RWPE2 (cell line): ENCODE data around the gene NTNG2.

ENCODE experiments used
- ATAC-seq: fragments of 200-7000 bp; cut with Tn5 transposase; 3 replicates; pipeline ENCODE4 v1.9.1; 2021; ENCODE audit warnings: low read depth
- DNase-seq: peaks from one replicate; pipeline ENCODE4 v3.0.0-alpha.2; 2020; ENCODE audit warnings: low spot score
- H3K27ac ChIP-seq: fragments of 450-650 bp; 2 replicates; pipeline ENCODE4 v1.5.1; 2017; ENCODE audit warnings: mild to moderate bottlenecking; ENCODE audit not compliant: poor library complexity, severe bottlenecking
- H3K27me3 ChIP-seq: fragments of 250-450 bp; sonication (Bioruptor Pico); 2 replicates; pipeline ENCODE4 v1.5.1; 2021; ENCODE audit warnings: mild to moderate bottlenecking, moderate library complexity; ENCODE audit not compliant: insufficient read depth, poor library complexity, severe bottlenecking
- H3K36me3 ChIP-seq: fragments of 250-450 bp; sonication (Bioruptor Pico); 2 replicates; pipeline ENCODE4 v1.5.1; 2020; ENCODE audit warnings: low read depth, mild to moderate bottlenecking, moderate library complexity
- H3K4me1 ChIP-seq: fragments of 250-450 bp; sonication (Bioruptor Pico); 2 replicates; pipeline ENCODE4 v1.5.1; 2021; ENCODE audit warnings: mild to moderate bottlenecking, moderate library complexity; ENCODE audit not compliant: insufficient read depth, poor library complexity, severe bottlenecking
- H3K4me3 ChIP-seq: fragments of 250-450 bp; sonication (Bioruptor Pico); 2 replicates; pipeline ENCODE4 v1.5.1; 2021; ENCODE audit warnings: mild to moderate bottlenecking, moderate library complexity; ENCODE audit not compliant: severe bottlenecking
- H3K9me3 ChIP-seq: fragments of 250-450 bp; sonication (Bioruptor Pico); 2 replicates; pipeline ENCODE4 v1.5.1; 2021; ENCODE audit warnings: mild to moderate bottlenecking, moderate library complexity; ENCODE audit not compliant: severe bottlenecking
- TF ChIP-seq, protein P1 (sequence below): fragments of 450-650 bp; IDR thresholded peaks from one replicate; pipeline ENCODE4 v1.5.1; 2017; ENCODE audit warnings: mild to moderate bottlenecking, moderate library complexity; ENCODE audit not compliant: poor library complexity, severe bottlenecking

The NTNG2 gene

GRCh38 chr9:132214027-132214622, 52.3 kb downstream of the NTNG2 start:
- Histone ChIP-seq H3K27me3 (no peaks in the 10 kb centered on the region), H3K4me1 (no peaks in the 10 kb centered on the region), H3K4me3 (no peak overlapping the region), H3K27ac (no peak overlapping the region), H3K9me3 (no peaks in the 10 kb centered on the region), H3K36me3 (no peaks in the 10 kb centered on the region)
- no peak for DNase-seq
- TF ChIP-seq, protein P1, sequence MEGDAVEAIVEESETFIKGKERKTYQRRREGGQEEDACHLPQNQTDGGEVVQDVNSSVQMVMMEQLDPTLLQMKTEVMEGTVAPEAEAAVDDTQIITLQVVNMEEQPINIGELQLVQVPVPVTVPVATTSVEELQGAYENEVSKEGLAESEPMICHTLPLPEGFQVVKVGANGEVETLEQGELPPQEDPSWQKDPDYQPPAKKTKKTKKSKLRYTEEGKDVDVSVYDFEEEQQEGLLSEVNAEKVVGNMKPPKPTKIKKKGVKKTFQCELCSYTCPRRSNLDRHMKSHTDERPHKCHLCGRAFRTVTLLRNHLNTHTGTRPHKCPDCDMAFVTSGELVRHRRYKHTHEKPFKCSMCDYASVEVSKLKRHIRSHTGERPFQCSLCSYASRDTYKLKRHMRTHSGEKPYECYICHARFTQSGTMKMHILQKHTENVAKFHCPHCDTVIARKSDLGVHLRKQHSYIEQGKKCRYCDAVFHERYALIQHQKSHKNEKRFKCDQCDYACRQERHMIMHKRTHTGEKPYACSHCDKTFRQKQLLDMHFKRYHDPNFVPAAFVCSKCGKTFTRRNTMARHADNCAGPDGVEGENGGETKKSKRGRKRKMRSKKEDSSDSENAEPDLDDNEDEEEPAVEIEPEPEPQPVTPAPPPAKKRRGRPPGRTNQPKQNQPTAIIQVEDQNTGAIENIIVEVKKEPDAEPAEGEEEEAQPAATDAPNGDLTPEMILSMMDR, result no peak
- ATAC-seq, result peak; percentile 94

- no peaks in the 10 kb centered on the region for H3K4me1 ChIP-seq
- H3K36me3 ChIP-seq, result no peaks in the 10 kb centered on the region
- TF ChIP-seq, protein P1, result no peak
- H3K9me3 ChIP-seq, result no peaks in the 10 kb centered on the region
- no peak overlapping the region for H3K4me3 ChIP-seq
- no peak for DNase-seq
- H3K27ac ChIP-seq, result no peak overlapping the region
- H3K27me3 ChIP-seq, result peaks cover 12% of the 10 kb centered on the region
- no peak for ATAC-seq
Observed at GRCh38 chr9:132216861-132217619, 55.2 kb downstream of the NTNG2 start.

DNA sequence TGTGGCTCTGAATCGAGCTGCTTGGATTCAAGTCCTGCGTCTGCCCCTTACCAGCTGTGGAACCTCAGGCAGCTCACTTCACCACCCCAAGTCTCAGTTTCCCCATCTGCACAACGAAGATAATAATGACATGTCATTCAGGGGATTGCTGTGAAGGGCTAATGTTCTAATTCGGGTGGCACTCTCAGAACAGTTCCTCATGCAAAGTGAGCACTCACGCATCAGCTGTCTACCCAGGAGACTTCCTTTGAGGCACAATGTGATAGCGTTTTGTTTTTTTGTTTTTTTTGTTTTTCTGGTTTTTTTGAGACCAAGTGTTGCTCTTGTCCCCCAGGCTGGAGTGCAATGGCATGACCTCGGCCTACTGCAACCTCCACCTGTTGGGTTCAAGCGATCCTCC, 56.4 kb downstream of the NTNG2 start:
- no peak for ATAC-seq
- Histone ChIP-seq H3K27me3 (peaks cover 13% of the 10 kb centered on the region), H3K36me3 (no peaks in the 10 kb centered on the region), H3K4me1 (no peaks in the 10 kb centered on the region), H3K9me3 (no peaks in the 10 kb centered on the region), H3K27ac (no peak overlapping the region), H3K4me3 (no peak overlapping the region)
- TF ChIP-seq, protein P1, result no peak
- no peak for DNase-seq

DNA sequence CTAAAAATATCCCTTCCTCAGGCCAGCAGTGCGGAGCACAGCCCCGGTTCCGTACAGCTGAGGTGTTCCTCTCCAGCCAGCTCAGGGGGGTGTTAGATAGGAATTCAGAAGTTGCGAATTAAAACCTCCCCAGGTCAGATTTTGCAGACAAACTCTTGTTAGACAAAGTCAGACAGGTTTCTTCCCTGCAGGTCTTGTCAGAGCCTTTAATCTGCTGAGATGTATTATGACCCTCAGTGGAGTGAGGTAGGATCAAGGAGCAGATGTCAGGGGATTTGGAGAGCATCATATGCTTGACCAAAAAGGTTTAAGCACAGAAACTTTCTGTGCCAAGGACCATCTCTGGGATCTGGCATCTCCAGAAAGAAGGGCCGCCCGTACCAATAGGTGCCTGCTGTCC, 60.1 kb downstream of the NTNG2 start:
- no peaks in the 10 kb centered on the region for H3K9me3 ChIP-seq
- TF ChIP-seq, protein P1, result no peak
- no peak overlapping the region for H3K4me3 ChIP-seq
- no peak overlapping the region for H3K27ac ChIP-seq
- no peaks in the 10 kb centered on the region for H3K36me3 ChIP-seq
- no peaks in the 10 kb centered on the region for H3K4me1 ChIP-seq
- H3K27me3 ChIP-seq, result peaks cover 23% of the 10 kb centered on the region
- DNase-seq (no peak), ATAC-seq (no peak)

DNA sequence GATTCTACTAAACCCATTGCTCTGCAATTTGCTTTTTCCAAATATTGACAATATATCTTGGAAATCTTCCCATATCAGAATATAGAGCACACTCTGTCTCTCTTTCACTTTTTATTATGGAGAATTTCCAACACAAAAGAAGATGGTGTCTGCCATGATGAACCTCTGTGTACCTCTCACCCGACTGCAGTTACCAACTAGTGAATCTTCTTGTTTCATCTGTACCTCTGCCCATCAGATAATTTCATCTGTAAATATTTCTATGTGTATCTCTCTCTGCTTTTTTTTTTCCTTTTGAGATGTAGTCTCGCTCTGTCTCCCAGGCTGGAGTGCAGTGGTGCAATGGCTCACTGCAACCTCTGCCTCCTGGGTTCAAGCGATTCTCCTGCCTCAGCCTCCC, 62.8 kb downstream of the NTNG2 start:
- ATAC-seq (no peak), DNase-seq (no peak)
- no peaks in the 10 kb centered on the region for H3K9me3 ChIP-seq
- peaks cover 23% of the 10 kb centered on the region for H3K27me3 ChIP-seq
- H3K36me3 ChIP-seq, result no peaks in the 10 kb centered on the region
- no peak overlapping the region for H3K4me3 ChIP-seq
- H3K27ac ChIP-seq, result no peak overlapping the region
- TF ChIP-seq, protein P1, result no peak
- H3K4me1 ChIP-seq, result no peaks in the 10 kb centered on the region
